ENCODE data around the gene TBXT.

Gene TBXT

GRCh38 chr6:166115609-166116008, 52.0 kb downstream of the TBXT start:
- H3K9ac ChIP-seq (ENCODE audit: low read depth in 1 of 2, low read length in 2 of 2) = no peak overlapping the region
- H3K36me3 ChIP-seq (ENCODE audit: control insufficient read depth in 2 of 2, insufficient read depth in 2 of 2, low read length in 2 of 2) = no peaks in the 10 kb centered on the region

GRCh38 chr6:166112580-166112979, 55.1 kb downstream of the TBXT start:
- Histone ChIP-seq H3K36me3 (ENCODE audit: control insufficient read depth in 2 of 2, insufficient read depth in 2 of 2, low read length in 2 of 2) (no peaks in the 10 kb centered on the region), H3K4me3 (ENCODE audit: low read length in 2 of 2) (no peak overlapping the region), H3K9ac (ENCODE audit: low read depth in 1 of 2, low read length in 2 of 2) (no peak overlapping the region), H3K9me3 (ENCODE audit: control insufficient read depth in 2 of 2, low read length in 2 of 2) (no peaks in the 10 kb centered on the region), H3K27ac (ENCODE audit: low read depth in 2 of 2, low read length in 2 of 2) (no peak overlapping the region), H3K4me1 (ENCODE audit: control insufficient read depth in 2 of 2, insufficient read depth in 2 of 2, low read length in 2 of 2) (no peaks in the 10 kb centered on the region), H3K27me3 (ENCODE audit: control insufficient read depth in 2 of 2, insufficient read depth in 2 of 2, low read length in 2 of 2) (peaks cover 0 to 2% of the 10 kb centered on the region in 2 donors)

More at GRCh38 chr6:166115609-166116008, 52.0 kb downstream of the TBXT start:
- Histone ChIP-seq H3K9me3 (ENCODE audit: control insufficient read depth in 2 of 2, low read length in 2 of 2) (no peaks in the 10 kb centered on the region), H3K27ac (ENCODE audit: low read depth in 2 of 2, low read length in 2 of 2) (no peak overlapping the region), H3K4me1 (ENCODE audit: control insufficient read depth in 2 of 2, insufficient read depth in 2 of 2, low read length in 2 of 2) (no peaks in the 10 kb centered on the region), H3K4me3 (ENCODE audit: low read length in 2 of 2) (no peak overlapping the region), H3K27me3 (ENCODE audit: control insufficient read depth in 2 of 2, insufficient read depth in 2 of 2, low read length in 2 of 2) (no peaks in the 10 kb centered on the region)

- Histone ChIP-seq H3K4me3 (ENCODE audit: low read length in 2 of 2) (no peak overlapping the region), H3K36me3 (ENCODE audit: control insufficient read depth in 2 of 2, insufficient read depth in 2 of 2, low read length in 2 of 2) (no peaks in the 10 kb centered on the region), H3K27ac (ENCODE audit: low read depth in 2 of 2, low read length in 2 of 2) (no peak overlapping the region), H3K4me1 (ENCODE audit: control insufficient read depth in 2 of 2, insufficient read depth in 2 of 2, low read length in 2 of 2) (no peaks in the 10 kb centered on the region), H3K27me3 (ENCODE audit: control insufficient read depth in 2 of 2, insufficient read depth in 2 of 2, low read length in 2 of 2) (peaks cover 0 to 2% of the 10 kb centered on the region in 2 donors), H3K9ac (ENCODE audit: low read depth in 1 of 2, low read length in 2 of 2) (no peak overlapping the region), H3K9me3 (ENCODE audit: control insufficient read depth in 2 of 2, low read length in 2 of 2) (no peaks in the 10 kb centered on the region)
These were observed 58.0 kb downstream of the TBXT start for GRCh38 chr6:166109608-166110007.
